HG02870 (cell line): ENCODE results near the gene RNF152.
"Not testable (repeated sequence)": the region's sequence is repeated elsewhere in the genome, so short reads cannot be mapped to it uniquely, and the experiment has no call there.

Experiments
- ATAC-seq: cut with Tn5 transposase; IDR thresholded peaks from one replicate; pipeline ENCODE4 v1.9.1; 2021; ENCODE audit warnings: mild to moderate bottlenecking, moderate library complexity; ENCODE audit not compliant: unreplicated experiment

The RNF152 gene

DNA sequence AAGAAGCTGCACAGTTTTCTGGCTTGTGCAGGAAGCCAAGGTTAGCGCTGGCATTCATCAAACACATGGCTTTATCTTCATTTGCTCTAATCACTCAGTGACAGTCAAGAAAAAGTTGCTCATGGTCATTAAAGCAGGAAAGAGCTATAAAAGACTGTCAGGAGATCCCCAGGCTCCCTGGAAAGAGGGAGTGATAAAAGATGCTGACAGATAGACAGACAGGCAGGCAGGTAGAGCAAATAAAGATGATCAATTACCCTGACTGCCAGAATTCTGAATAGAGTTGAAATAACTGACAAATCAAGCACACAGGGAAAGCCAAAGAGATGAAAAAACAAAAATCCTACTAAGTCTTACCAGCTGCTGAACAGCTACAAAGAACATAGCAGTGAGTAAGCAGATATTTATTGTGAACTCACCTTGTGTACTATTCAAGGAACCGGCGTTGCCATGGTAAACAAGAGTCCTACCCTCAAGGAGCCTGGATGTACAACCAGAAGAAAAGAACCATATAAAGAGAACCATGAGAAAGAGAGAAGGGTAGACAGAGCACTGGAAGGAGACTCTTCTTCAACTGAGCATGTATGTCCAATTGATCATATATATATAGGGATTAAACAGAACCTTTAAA, 68.0 kb downstream of the RNF152 start:
- ATAC-seq = no peak

DNA sequence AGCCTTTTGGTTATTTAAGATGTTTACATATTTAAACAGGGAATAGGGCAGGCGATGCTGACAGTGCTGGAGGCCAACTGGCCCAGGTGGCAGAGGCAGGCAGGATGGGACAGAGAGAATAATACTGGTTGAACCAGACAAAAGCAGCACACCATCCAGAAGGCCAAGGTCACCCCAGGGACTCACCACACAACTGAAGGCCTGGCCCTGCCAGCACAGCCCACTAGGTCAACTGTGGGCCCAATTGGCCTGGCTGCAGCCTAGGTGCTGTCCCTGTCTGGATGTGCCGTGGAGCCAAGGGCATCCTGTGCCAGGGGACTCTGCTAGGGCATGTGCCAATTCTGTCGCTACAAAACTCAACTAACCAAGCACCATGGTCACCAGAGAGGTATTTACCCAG, 69.2 kb downstream of the RNF152 start:
- ATAC-seq = no peak

DNA sequence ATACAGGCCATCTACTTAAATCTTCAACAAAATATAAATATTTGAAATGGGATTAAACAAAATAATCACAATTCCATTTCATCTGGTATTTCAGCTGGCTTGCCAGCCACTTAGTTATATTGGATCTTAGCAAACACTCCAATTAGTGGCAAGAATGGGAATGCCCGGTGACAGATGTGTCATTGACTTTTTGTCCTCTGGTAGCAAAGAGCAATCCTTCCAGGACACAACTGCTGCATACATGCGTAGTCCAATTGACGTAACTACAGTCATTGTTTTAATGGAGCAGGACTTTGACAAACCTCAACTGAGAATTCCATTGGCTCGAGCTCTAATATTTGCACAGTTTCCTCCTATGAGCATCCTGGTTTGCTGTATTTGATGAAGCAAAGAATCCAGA, 69.9 kb downstream of the RNF152 start:
- ATAC-seq = no peak

DNA sequence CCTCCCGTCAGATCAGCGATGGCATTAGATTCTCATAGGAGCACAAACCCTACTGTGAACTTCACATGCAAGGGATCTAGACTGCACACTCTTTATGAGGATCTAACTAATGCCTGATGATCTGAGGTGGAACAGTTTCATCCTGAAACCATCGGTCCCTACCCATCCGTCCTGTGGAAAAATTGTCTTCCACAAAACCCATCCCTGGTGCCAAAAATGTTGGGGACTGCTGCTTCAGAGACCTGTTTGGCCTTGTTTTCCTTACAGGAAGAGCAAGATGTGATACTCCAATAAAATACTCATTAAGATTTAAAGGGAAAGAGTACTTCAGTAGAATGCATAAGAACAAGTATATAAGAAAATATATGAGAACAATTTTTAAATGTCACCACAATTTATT, 71.1 kb downstream of the RNF152 start:
- no peak for ATAC-seq

DNA sequence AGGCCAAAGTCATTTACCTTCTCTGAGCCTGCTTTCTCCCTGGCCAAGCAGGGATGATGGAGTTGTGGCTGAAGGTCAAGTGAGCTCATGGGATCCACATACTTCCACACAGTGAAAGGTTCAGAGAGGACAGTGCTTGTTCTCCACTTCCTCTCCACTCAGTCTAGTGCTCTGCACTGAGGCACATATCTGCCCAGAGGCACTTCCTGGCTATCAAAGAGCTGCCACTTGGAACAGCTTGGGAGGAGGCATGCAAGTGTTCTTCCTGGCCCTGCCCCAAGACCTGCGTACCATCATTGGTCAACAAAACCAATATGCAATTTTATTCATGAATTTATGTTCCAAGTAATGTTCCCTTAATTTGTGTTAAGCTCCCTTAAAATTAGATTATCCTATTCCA, 71.9 kb downstream of the RNF152 start:
- no peak for ATAC-seq

DNA sequence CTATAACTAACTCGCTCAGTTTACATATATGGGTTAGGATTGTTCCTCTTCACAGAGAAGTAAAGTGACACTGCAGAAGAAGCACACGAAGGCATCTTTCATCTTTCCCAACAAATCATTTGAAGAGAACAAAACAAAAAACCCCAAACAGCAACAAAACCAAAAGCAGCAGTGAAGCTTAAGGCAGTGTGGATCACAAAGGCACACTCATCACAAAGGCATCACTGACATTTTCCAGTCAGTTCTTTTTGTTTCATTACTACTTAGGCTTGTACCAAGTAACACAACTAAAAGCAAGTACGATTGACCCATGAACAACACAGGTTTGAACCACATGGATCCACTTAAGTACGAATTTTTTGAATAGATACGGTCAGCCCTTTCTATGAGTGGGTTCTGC, 75.7 kb downstream of the RNF152 start:
- ATAC-seq = no peak

DNA sequence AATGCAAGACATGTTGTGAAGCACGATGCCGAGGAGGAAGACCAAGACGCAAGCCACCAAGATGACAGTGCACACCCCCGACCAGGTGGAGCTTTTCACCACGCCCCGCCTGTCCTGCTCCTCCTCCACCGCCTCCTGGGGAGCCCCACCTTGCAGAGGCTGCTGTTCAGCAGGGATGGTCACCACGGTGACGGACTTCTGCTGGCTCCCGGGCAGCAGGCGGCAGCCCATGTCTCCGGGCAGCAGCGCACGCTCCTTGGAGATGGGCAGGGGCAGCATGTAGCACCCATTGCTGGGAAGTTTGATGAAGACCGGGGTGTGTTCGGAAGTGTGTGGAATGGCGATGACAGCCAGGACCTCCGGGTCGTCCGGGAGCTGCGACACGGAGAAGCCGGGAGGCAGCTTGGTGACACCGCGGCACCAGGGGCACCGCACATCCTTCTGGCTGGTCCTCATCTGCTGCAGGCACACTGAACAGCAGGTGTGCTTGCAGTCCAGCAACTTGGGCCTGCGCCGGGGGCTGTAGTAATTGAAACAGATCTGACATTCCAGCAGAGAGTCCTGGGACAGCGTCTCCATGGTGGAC, 76.8 kb downstream of the RNF152 start:
- no peak for ATAC-seq

DNA sequence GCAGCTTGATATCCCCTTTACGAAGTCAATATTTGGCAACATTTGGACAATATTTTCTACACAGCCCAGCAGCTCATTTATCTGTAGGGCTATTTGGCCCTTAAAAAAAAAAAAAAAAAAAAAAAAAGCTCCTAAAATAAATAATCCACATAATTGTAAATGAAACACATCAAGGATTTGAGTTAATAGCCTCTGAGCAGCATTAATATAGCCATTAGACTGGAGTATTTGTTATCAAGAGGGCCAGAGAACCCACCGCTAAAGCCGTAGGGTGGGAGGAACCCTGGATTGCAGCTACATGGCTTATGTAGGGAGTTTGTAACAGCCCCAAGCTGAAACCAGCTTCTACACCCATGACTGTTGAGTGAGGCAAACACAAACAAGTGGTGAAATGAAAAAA, 84.5 kb downstream of the RNF152 start:
- no peak for ATAC-seq

DNA sequence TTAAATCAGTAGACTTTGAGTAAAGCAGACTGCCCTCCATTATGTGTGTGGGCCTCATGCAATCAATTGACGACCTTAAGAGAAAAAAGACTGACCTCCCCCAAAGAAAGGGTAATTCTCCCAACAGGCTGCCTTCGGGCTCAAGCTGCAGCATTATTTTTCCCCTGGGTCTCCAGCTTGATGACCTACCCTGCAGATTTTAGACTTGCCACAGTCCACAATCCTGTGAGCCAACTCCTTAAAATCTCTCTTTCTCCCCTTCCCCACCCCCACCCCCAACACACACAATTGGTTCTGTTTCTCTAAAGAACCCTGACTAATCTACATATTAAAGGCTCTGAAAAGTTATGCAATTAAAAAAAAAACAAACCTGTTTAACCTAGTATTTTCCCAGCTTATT, 89.4 kb downstream of the RNF152 start:
- no peak for ATAC-seq

DNA sequence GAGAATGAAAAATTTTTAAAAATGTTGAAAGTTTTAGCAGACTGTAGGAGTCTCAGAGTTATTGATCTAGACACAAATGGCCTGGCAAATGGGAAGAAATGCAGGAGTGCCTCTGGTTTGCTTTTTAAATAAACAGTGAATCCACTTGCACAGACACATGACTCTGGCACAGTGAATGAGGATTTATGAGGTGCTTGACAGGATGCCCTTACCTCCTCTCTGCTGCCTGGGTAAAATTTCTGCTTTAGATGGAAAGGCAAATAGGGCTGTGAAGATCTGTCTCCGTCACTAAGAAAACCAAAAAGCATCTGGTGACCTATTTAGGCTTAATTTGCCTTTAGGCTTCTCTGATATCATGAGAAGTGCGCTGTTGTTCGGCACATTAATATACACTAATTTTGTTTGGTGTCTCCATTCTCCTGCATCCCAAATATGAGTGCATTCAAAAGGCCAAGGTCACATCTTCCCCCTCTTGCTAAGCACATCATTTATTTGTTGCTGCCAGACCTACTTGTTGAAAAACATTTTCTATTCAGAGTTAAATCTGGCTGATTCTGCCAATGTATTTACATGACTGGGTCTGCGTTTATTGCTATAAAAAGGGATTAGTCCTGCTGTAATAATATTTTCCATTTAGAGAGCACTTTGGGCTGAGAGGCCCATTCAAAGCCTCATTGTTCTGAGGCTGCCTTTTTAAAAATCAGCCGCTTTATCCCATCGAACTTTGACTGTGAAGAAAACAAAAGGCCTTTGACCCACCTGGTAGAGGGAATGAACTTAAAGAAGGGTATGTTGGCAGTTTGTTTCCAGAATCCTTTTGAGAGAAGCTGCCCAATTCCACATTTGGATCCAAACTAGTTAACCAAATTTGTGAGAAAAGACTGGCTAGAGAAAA, 94.9 kb downstream of the RNF152 start:
- no peak for ATAC-seq

DNA sequence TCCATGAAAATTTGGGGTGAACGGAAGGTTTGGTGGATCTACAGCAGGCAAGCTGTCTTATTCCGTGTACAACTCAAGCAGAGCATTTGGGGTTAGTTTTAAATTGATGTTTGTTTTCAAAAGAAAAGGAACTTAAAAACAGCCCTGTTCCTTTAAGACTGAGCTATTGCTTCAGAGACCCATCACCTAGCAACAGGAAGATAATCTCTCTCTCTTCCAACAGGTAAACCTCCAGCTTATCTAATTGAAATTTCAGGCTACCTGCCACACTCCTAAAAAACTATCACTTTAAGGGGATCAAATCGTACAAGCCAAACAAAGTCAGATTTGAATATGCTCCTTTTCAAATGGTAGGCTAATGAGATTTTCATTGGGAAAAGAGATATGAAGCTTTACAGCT, 101.8 kb downstream of the RNF152 start:
- ATAC-seq = no peak

DNA sequence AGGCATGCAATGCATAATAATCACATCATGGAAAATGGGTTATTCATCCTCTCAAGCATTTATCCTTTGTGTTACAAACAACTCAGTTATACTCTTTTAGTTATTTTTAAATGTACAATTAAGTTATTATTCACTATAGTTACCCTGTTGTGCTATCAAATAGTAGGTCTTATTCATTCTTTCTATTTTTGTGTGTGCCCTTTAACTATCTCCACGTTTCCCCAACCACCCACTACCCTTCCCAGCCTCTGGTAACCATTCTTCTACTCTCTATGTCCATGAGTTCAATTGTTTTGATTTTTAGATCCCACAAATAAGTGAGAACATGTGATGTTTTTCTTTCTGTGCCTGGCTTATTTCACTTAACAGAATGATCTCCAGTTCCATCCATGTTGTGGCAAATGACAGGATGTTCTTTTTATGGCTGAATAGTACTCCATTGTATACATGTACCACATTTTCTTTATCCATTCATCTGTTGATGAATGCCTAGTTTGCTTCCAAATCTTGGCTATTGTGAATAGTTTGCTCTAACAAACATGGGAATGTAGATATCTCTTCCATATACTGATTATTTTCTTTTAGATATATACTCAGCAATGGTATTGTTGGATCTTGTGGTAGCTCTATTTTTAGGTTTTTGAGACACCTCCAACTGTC, 105.7 kb downstream of the RNF152 start:
- ATAC-seq = not testable (repeated sequence)

DNA sequence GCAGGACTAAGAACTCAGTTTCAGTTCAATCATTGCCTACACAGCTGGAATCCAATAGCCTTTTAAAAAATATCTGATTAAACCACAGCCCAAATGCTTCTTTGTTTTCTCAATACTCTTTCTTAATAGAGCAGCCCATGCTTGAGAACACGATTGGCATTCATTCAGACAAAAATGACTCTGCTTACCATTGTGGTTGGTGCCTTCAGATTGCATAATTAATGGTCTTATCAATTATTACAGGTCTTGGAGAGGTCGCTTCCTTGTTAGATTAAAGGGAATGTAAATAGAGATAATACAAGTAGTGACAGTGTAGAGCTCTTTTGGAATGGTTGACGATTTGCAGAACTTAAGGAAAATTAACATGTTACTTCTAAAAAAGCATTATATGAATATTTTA, 107.2 kb downstream of the RNF152 start:
- no peak for ATAC-seq

DNA sequence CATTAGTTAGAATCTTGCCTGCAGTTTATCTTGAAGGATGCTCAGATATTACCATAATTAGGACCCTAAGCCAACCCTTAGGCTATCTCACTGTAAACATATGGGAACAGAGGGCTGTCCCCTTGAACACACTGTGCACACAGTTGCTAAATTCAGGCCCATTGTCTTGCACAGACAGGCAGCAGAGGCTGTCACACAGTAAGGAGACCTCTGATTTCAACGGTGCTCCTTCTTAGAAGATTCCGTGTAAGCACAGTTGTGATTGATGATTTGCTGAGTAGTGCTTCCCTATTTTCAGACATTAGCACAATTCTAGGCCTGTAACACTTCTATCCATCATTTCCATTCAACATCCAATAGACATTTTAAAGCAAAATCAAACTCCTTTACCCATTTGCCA, 108.0 kb downstream of the RNF152 start:
- ATAC-seq = no peak

DNA sequence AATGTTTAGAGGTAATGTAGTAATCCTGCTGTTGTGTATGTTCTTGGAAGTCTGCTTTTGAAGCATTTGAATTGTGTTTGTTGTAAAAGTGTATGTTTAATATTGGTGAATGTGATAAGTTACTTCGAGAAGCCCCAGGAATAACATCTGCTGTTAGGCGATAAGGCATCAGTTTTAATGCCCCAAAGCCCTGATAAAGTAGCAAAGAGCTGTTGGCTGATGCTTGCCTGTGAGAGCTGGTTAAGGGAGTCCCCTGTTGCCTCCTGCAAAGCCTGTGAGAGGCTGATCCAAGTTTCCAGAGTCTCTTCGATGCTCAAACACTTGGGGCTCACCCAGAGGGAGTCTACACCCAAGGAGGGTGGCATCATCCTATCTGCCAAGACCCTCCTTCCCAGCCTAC, 110.3 kb downstream of the RNF152 start:
- no peak for ATAC-seq

DNA sequence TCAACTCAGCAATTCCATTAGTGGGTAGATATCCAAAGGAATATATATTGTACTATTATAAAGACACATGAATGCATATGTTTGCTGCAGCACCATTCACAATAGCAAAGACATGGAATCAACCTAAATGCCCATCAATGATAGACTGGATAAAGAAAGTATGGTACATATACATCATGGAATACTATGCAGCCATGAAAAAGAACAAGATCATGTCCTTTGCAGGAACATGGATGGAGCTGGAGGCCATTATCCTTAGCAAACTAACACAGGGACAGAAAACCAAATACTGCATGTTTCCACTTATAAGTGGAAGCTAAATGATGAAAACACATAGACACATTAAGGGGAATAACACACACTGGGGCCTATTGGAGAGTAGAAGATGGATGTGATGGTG, 116.6 kb downstream of the RNF152 start:
- not testable (repeated sequence) for ATAC-seq

DNA sequence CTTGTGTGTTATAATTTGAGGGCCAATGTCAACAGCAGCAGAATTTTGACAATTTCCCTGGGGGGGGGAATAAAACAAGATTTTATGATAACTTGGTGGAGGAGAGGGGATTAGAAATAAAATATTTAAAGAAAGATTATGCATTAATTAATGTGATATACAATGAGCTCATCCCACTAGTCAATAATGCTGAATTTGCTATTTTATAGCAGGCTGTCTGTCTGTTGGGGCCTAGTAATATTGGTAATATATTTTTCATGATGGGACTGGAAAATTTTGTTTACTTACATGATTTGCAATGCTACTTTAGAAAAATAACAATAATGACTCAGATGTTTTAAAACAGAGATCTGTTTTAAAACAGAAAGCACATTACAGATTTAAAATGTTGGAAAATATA, 118.0 kb downstream of the RNF152 start:
- no peak for ATAC-seq

DNA sequence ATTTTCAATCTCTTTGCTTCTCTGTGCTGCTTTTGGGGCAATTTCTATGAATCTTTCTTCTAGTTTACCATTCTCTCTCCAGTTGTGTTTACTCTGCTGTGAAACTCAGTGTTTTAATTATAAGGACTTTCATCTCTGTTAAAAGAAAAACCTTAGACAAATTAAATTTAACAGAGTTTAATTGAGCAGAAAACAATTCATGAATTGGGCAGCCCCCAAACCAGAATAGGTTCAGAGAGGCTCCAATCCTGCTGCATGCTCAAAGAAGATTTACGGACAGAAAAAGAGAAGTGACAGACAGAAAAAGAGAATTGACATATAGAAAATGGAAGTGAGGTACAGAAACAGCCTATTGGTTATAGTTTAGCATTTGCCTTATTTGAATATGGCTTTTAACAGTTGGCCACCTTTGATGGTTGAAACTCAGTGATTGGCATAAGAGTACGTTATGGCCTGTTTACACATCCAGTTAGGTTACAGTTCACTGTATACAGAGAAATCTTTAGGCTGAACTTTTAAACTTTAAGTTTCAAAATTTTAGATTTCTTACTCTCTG, 120.4 kb downstream of the RNF152 start:
- ATAC-seq = no peak

DNA sequence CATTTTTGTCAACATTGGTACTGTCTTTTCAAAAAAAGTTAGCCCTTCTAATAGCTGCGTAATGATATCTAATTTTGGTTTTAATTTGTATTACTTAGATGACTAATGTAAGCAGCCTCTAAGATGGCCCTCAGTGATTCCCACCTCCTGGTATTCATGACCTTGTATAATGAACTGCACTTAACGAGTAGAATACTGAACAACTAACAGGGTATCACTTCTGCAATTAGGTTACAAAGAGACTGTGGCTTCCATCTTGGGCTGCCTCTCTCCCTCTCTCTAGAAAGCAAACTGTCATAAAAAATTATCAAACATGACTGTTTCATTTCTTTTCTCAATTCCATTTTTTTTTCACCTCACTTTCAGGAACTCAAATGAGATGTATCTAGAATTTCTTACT, 120.9 kb downstream of the RNF152 start:
- ATAC-seq = no peak

DNA sequence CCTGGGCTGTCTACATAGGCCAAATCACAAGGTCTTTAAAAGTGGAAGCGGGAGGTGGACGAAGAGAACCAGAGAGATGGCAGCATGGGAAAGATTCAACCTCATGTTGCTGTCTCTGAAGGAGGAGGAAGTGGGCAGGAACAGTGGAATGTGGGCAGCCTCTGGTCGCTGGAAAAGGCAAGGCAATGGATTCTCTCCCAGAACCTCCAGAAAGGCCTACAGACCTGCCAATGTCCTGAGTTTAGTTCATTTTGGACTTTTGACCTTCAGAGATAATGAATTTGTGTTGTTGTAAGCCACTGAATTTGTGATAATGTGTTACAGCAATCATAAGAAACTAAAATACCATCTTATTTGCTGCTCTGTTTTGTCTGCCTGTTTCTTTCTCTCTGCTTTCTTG, 122.5 kb downstream of the RNF152 start:
- ATAC-seq = no peak

DNA sequence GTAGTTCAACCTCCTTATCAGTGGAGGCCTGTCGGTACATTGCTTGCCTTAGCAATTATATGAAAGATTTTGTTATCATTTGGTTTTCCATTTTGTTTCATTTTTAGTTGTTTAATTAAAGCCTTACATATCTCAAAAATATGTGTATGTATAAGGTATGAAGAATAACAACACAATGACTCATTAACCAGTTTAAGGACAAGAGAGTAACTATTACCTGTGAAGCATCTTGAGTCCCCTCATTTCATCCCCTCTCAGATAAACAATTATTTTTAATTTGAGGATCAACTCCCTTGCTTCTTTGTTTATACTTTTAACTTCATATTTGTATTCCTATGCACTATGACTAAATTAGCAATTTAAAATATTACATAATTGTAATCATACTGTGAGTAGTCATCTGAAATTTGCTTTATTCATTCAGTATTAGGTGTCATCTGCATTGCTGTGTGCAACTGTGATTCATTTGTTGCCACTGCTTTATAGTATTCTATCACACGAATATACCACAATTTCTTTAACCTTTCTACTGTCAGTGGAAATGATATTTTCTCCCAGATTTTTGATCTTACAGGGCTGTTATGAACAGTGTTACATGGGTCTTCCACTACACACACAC, 126.4 kb downstream of the RNF152 start:
- ATAC-seq = no peak
